Liver (tissue), 9 donors: ENCODE data around the gene CACNA1H. TPM values are rescaled to one million over a fixed set of nuclear protein-coding genes. Genes with fewer than 3 reads are reported as not detected.

Source experiments
- DNase-seq: peaks from one replicate; pipeline ENCODE4 v3.0.0-alpha.2; 2017; ENCODE audit warnings: low spot score
- H3K27ac ChIP-seq, 2 donors: one replicate each; pipeline ENCODE4 v1.7.0; 2013; ENCODE audit warnings: inconsistent platforms in 2 of 2, low read length in 2 of 2, control low read depth in 1 of 2, low read depth in 1 of 2, mild to moderate bottlenecking in 1 of 2
- H3K27me3 ChIP-seq, 4 donors: one replicate each; pipeline versions ENCODE4 v1.6.1 to v1.7.0; 2013; ENCODE audit warnings: low read length in 3 of 4, inconsistent platforms in 1 of 4, mild to moderate bottlenecking in 1 of 4, moderate library complexity in 1 of 4; ENCODE audit not compliant: control insufficient read depth in 4 of 4, insufficient read depth in 4 of 4
- H3K36me3 ChIP-seq, 4 donors: one replicate each; pipeline versions ENCODE4 v1.6.1 to v1.7.0; 2013; ENCODE audit warnings: low read length in 3 of 4, mild to moderate bottlenecking in 3 of 4, low read depth in 1 of 4, moderate library complexity in 1 of 4; ENCODE audit not compliant: control insufficient read depth in 4 of 4, insufficient read depth in 3 of 4
- H3K4me1 ChIP-seq, 4 donors: one replicate each; pipeline versions ENCODE4 v1.6.1 to v1.7.0; 2013; ENCODE audit warnings: low read length in 3 of 4, mild to moderate bottlenecking in 3 of 4, moderate library complexity in 1 of 4; ENCODE audit not compliant: control insufficient read depth in 4 of 4, insufficient read depth in 4 of 4
- H3K4me3 ChIP-seq, 3 donors: one replicate each; pipeline versions ENCODE4 v1.6.1 to v1.7.0; 2013; ENCODE audit warnings: low read length in 3 of 3, control low read depth in 1 of 3, low read depth in 1 of 3, mild to moderate bottlenecking in 1 of 3
- H3K9ac ChIP-seq, 2 donors: one replicate each; pipeline ENCODE4 v1.7.0; 2013; ENCODE audit warnings: low read length in 2 of 2, mild to moderate bottlenecking in 2 of 2, moderate library complexity in 2 of 2, control low read depth in 1 of 2, low read depth in 1 of 2
- H3K9me3 ChIP-seq, 4 donors: one replicate each; pipeline versions ENCODE4 v1.6.1 to v1.7.0; 2013; ENCODE audit warnings: low read length in 3 of 4; ENCODE audit not compliant: control insufficient read depth in 4 of 4
- EGR1 ChIP-seq, 2 donors: IDR thresholded peaks; 2 replicates each; pipeline ENCODE4 v1.6.1; 2016 to 2018; ENCODE audit warnings: antibody characterized with exemption in 2 of 2, low read depth in 2 of 2
- FOXA1 ChIP-seq: IDR thresholded peaks from 2 replicates; pipeline ENCODE4 v1.6.1; 2016; ENCODE audit warnings: antibody characterized with exemption
- FOXA2 ChIP-seq: IDR thresholded peaks from 2 replicates; pipeline ENCODE4 v1.6.1; 2016; ENCODE audit warnings: antibody characterized with exemption
- GABPA ChIP-seq, 2 donors: IDR thresholded peaks in 1 of 2; conservative IDR thresholded peaks in 1 of 2; 2 replicates each; pipeline ENCODE4 v1.6.1; 2016; ENCODE audit warnings: antibody characterized with exemption in 2 of 2, mild to moderate bottlenecking in 1 of 2, moderate library complexity in 1 of 2
- HNF4A ChIP-seq, 2 donors: conservative IDR thresholded peaks; 2 replicates each; pipeline ENCODE4 v1.6.1; 2016; ENCODE audit warnings: antibody characterized with exemption in 2 of 2, mild to moderate bottlenecking in 2 of 2
- HNF4G ChIP-seq: IDR thresholded peaks from 2 replicates; pipeline ENCODE4 v1.6.1; 2016; ENCODE audit warnings: antibody characterized with exemption
- JUND ChIP-seq, 2 donors: IDR thresholded peaks; 2 replicates each; pipeline ENCODE4 v1.6.1; 2016; ENCODE audit warnings: antibody characterized with exemption in 2 of 2
- NR2F2 ChIP-seq: IDR thresholded peaks from 2 replicates; pipeline ENCODE4 v1.6.1; 2016; ENCODE audit warnings: antibody characterized with exemption
- RAD21 ChIP-seq, 2 donors: IDR thresholded peaks; 2 replicates each; pipeline ENCODE4 v1.6.1; 2016; ENCODE audit warnings: antibody characterized with exemption in 2 of 2, mild to moderate bottlenecking in 2 of 2
- RXRA ChIP-seq, 2 donors: IDR thresholded peaks; 2 replicates each; pipeline ENCODE4 v1.6.1; 2017 to 2018; ENCODE audit warnings: antibody characterized with exemption in 2 of 2, mild to moderate bottlenecking in 1 of 2
- SP1 ChIP-seq: IDR thresholded peaks from 2 replicates; pipeline ENCODE4 v1.6.1; 2018; ENCODE audit warnings: antibody characterized with exemption, mild to moderate bottlenecking
- TAF1 ChIP-seq: conservative IDR thresholded peaks from 2 replicates; pipeline ENCODE4 v1.6.1; 2016; ENCODE audit warnings: antibody characterized with exemption, mild to moderate bottlenecking
- YY1 ChIP-seq: IDR thresholded peaks from 2 replicates; pipeline ENCODE4 v1.6.1; 2016; ENCODE audit warnings: antibody characterized with exemption, mild to moderate bottlenecking
- WGBS: extraction: QIAGEN DNeasy Blood & Tissue Kit; methylation state at CpG from one replicate; pipeline ENCODE4 v1.1.7; 2013; 5-methylcytosine and 5-hydroxymethylcytosine counted together
- polyA plus RNA-seq, 2 donors: library from polyadenylated mRNA; stranded (reverse) in 1 of 2; unstranded in 1 of 2; fragments of 200-250 nt in 1 of 2; fragments of >200 nt in 1 of 2; fragmentation: Nextera tagmentation in 1 of 2; extraction: Ambion mirVana in 1 of 2; gene quantifications; one replicate each; pipeline versions ENCODE4 v1.2.1 to v1.2.3, GENCODE V29; 2013 to 2015
- total RNA-seq, 2 donors: library from RNA; depleted of rRNA; stranded (reverse); fragments of >200 nt; gene quantifications; one replicate each; pipeline ENCODE4 v1.2.3, GENCODE V29; 2014
- TF ChIP-seq, protein P1 (sequence below): fragments of 150-350 bp; IDR thresholded peaks from 2 replicates; pipeline ENCODE4 v1.5.1; 2017; ENCODE audit warnings: improper control_type of control experiment, low read depth, low read length; ENCODE audit not compliant: missing input control
- TF ChIP-seq, protein P2 (sequence below): IDR thresholded peaks from 2 replicates; pipeline ENCODE4 v1.6.1; 2016; ENCODE audit warnings: antibody characterized with exemption
- TF ChIP-seq, protein P3 (sequence below): IDR thresholded peaks from 2 replicates; pipeline ENCODE4 v1.6.1; 2016; ENCODE audit warnings: antibody characterized with exemption
- TF ChIP-seq, protein P4 (sequence below): IDR thresholded peaks from 2 replicates; pipeline ENCODE4 v1.6.1; 2016; ENCODE audit warnings: antibody characterized with exemption, mild to moderate bottlenecking
- TF ChIP-seq, protein P5 (sequence below): IDR thresholded peaks from 2 replicates; pipeline ENCODE4 v1.6.1; 2016; ENCODE audit warnings: antibody characterized with exemption
- donor health status: healthy.
- donor health status: healthy.
- donor health status: healthy.
- donor health status: healthy.
- donor health status: healthy.

The CACNA1H gene
- total and polyA plus RNA-seq, 4 donors = 0.21 to 8.5 (median 6.1) TPM

DNA sequence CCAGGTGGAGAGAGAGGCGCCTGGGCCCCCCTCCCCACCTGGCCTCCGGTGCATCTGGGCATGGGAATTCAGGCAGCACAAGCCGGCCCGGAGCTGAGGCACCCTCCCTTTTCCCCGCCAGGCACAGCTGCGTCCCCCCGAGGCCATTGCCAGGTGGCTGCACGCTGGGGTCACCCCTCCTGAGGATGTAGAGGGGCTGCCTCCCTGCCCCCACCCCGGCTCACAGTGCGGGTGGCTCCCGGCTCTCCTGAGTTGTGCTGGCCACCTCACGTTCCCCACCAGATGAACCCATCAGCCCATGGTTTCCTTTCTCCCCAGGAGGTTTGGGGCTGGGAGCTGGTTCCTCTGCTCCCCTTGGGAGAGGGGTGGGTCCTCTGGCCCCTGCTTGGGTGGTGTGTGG lies 12.6 kb downstream of the CACNA1H start (continued):
- no peak for TF ChIP-seq FOXA2
- TF ChIP-seq JUND (IDR thresholded peaks at IDR 0.05) = no peak
- TF ChIP-seq EGR1 (IDR thresholded peaks at IDR 0.05; ENCODE audit: low read depth in 2 of 2) = no peak
- no peak for TF ChIP-seq GABPA (IDR thresholded peaks at IDR 0.05 in 1 of 2, conservative IDR thresholded peaks at IDR 0.05 in 1 of 2)
- TF ChIP-seq HNF4A (conservative IDR thresholded peaks at IDR 0.05) = no peak
- TF ChIP-seq, protein P1, sequence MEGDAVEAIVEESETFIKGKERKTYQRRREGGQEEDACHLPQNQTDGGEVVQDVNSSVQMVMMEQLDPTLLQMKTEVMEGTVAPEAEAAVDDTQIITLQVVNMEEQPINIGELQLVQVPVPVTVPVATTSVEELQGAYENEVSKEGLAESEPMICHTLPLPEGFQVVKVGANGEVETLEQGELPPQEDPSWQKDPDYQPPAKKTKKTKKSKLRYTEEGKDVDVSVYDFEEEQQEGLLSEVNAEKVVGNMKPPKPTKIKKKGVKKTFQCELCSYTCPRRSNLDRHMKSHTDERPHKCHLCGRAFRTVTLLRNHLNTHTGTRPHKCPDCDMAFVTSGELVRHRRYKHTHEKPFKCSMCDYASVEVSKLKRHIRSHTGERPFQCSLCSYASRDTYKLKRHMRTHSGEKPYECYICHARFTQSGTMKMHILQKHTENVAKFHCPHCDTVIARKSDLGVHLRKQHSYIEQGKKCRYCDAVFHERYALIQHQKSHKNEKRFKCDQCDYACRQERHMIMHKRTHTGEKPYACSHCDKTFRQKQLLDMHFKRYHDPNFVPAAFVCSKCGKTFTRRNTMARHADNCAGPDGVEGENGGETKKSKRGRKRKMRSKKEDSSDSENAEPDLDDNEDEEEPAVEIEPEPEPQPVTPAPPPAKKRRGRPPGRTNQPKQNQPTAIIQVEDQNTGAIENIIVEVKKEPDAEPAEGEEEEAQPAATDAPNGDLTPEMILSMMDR = no peak
- TF ChIP-seq RAD21 (IDR thresholded peaks at IDR 0.05) = no peak
- no peak for TF ChIP-seq SP1
- TF ChIP-seq, protein P2, sequence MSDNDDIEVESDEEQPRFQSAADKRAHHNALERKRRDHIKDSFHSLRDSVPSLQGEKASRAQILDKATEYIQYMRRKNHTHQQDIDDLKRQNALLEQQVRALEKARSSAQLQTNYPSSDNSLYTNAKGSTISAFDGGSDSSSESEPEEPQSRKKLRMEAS = no peak
- TF ChIP-seq HNF4G = no peak

DNA sequence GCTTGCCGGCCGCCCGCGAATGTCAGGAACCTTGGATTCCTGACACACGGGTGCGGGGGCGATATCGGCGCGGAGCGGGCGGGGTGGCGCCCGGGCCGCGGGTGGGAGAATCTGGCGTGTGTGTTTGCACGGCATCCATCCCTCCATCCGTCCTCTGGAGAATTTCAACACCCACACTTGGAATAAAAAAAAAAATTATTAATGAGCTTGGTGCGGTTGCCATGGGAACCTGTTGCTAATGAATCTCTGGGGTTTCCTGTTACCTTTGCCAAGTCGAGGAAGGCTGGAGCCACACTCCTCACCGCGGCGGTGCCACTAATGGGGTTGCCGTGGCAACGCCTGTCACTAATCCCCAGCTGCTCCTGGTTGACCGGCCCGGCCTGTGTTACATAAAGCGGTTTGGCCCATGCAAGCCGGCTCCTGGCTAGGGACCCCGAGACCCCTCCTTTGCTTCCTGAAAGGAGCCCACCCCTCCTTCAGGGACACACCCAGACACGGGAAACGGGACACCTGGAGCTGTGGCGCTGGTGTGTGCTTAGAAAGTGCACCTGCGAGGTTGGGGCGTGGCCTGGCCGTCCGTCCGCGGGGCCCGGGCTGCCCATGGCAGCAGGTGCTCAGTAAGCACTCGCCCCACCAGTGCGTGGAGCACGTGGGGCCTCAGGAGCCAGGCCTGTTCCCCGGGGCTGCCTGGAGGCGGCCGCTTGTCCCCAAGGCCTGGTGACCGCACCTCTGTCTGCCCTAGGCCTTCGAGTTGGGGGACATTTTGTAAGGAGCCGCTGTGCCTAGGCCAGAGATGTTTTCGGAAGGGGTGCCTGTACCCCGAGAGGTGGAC lies 14.6 kb downstream of the CACNA1H start:
- TF ChIP-seq FOXA2 = no peak
- no peak for TF ChIP-seq HNF4G
- TF ChIP-seq, protein P1 = no peak
- no peak for TF ChIP-seq YY1
- TF ChIP-seq RXRA (IDR thresholded peaks at IDR 0.05) = no peak
- no peak for TF ChIP-seq GABPA (IDR thresholded peaks at IDR 0.05 in 1 of 2, conservative IDR thresholded peaks at IDR 0.05 in 1 of 2)
- no peak for TF ChIP-seq NR2F2
- no peak for TF ChIP-seq SP1
- H3K27ac ChIP-seq = no peak overlapping the region
- no peak for DNase-seq
- peaks cover 0 to 5% (median 2%) of the 10 kb centered on the region in 4 donors for H3K4me1 ChIP-seq
- WGBS = 85% methylated on average over 52 of the region's 52 CpGs
- no peak overlapping the region for H3K4me3 ChIP-seq
- H3K9me3 ChIP-seq = no peaks in the 10 kb centered on the region
- H3K9ac ChIP-seq = no peak overlapping the region
- peaks cover 0 to 3% (median 0%) of the 10 kb centered on the region in 4 donors for H3K36me3 ChIP-seq
- no peaks in the 10 kb centered on the region for H3K27me3 ChIP-seq

DNA sequence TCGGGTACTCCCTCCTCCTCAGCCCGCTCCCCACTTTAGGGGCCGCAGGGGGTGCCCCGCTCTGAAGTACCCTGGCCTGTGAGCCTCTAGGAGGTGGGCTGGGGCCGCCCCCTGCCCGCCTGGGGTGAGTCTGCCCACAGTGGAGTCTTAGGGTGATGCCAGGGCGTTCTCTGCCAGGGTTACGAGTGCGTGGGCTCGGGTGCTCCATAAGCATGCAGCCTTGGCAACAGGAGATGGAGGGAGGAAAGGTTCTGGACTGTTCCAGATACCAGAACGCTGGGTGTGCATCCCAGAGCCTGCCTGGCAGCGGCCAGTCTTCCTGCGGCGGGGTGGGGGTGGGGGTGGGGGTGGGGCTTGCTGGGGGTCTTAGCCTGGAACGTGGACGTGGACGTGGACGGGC lies 15.9 kb downstream of the CACNA1H start:
- H3K27ac ChIP-seq = no peak overlapping the region
- H3K27me3 ChIP-seq = no peaks in the 10 kb centered on the region
- 85% methylated on average over 18 of the region's 18 CpGs for WGBS
- no peak overlapping the region for H3K9ac ChIP-seq
- no peak overlapping the region for H3K4me3 ChIP-seq
- DNase-seq = no peak
- peaks cover 0 to 6% (median 3%) of the 10 kb centered on the region in 4 donors for H3K4me1 ChIP-seq
- H3K36me3 ChIP-seq = peaks cover 0 to 3% (median 0%) of the 10 kb centered on the region in 4 donors
- H3K9me3 ChIP-seq = no peaks in the 10 kb centered on the region
- no peak for TF ChIP-seq RXRA (IDR thresholded peaks at IDR 0.05)
- TF ChIP-seq TAF1 = no peak
- TF ChIP-seq RAD21 (IDR thresholded peaks at IDR 0.05) = no peak
- no peak for TF ChIP-seq GABPA (IDR thresholded peaks at IDR 0.05 in 1 of 2, conservative IDR thresholded peaks at IDR 0.05 in 1 of 2)
- TF ChIP-seq EGR1 (IDR thresholded peaks at IDR 0.05; ENCODE audit: low read depth in 2 of 2) = no peak
- TF ChIP-seq, protein P3, sequence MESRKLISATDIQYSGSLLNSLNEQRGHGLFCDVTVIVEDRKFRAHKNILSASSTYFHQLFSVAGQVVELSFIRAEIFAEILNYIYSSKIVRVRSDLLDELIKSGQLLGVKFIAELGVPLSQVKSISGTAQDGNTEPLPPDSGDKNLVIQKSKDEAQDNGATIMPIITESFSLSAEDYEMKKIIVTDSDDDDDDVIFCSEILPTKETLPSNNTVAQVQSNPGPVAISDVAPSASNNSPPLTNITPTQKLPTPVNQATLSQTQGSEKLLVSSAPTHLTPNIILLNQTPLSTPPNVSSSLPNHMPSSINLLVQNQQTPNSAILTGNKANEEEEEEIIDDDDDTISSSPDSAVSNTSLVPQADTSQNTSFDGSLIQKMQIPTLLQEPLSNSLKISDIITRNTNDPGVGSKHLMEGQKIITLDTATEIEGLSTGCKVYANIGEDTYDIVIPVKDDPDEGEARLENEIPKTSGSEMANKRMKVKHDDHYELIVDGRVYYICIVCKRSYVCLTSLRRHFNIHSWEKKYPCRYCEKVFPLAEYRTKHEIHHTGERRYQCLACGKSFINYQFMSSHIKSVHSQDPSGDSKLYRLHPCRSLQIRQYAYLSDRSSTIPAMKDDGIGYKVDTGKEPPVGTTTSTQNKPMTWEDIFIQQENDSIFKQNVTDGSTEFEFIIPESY = no peak
- TF ChIP-seq FOXA1 = no peak
- TF ChIP-seq HNF4A (conservative IDR thresholded peaks at IDR 0.05) = no peak
- TF ChIP-seq JUND (IDR thresholded peaks at IDR 0.05) = no peak
- TF ChIP-seq FOXA2 = no peak
- no peak for TF ChIP-seq HNF4G
- TF ChIP-seq, protein P4, sequence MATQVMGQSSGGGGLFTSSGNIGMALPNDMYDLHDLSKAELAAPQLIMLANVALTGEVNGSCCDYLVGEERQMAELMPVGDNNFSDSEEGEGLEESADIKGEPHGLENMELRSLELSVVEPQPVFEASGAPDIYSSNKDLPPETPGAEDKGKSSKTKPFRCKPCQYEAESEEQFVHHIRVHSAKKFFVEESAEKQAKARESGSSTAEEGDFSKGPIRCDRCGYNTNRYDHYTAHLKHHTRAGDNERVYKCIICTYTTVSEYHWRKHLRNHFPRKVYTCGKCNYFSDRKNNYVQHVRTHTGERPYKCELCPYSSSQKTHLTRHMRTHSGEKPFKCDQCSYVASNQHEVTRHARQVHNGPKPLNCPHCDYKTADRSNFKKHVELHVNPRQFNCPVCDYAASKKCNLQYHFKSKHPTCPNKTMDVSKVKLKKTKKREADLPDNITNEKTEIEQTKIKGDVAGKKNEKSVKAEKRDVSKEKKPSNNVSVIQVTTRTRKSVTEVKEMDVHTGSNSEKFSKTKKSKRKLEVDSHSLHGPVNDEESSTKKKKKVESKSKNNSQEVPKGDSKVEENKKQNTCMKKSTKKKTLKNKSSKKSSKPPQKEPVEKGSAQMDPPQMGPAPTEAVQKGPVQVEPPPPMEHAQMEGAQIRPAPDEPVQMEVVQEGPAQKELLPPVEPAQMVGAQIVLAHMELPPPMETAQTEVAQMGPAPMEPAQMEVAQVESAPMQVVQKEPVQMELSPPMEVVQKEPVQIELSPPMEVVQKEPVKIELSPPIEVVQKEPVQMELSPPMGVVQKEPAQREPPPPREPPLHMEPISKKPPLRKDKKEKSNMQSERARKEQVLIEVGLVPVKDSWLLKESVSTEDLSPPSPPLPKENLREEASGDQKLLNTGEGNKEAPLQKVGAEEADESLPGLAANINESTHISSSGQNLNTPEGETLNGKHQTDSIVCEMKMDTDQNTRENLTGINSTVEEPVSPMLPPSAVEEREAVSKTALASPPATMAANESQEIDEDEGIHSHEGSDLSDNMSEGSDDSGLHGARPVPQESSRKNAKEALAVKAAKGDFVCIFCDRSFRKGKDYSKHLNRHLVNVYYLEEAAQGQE = no peak
- TF ChIP-seq, protein P2 = no peak
- TF ChIP-seq, protein P5, sequence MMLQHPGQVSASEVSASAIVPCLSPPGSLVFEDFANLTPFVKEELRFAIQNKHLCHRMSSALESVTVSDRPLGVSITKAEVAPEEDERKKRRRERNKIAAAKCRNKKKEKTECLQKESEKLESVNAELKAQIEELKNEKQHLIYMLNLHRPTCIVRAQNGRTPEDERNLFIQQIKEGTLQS = no peak
